OCI-LY1 (cell line): ENCODE measurements around the gene ADORA2A.

Source experiments
- H2AFZ ChIP-seq: fragments of 200-600 bp; sonication (generic), shearing (Covaris generic); 2 replicates; pipeline ENCODE4 v1.6.0; 2014; ENCODE audit warnings: antibody characterized with exemption, mild to moderate bottlenecking, low read length
- H3F3A ChIP-seq: fragments of 200-600 bp; sonication (generic), shearing (Covaris generic); 2 replicates; pipeline ENCODE4 v1.6.0; 2014; ENCODE audit warnings: mild to moderate bottlenecking, antibody characterized with exemption, low read length, moderate library complexity; ENCODE audit not compliant: insufficient read depth
- H3K27ac ChIP-seq: fragments of 200-600 bp; sonication (generic); 2 replicates; pipeline ENCODE4 v1.5.1; 2014; ENCODE audit warnings: low read length, mixed run types, mild to moderate bottlenecking, low read depth; ENCODE audit not compliant: poor library complexity, severe bottlenecking
- H3K27me3 ChIP-seq: fragments of 200-600 bp; sonication (generic); 2 replicates; pipeline ENCODE4 v1.6.0; 2014; ENCODE audit warnings: antibody characterized with exemption, mild to moderate bottlenecking, low read length, moderate library complexity; ENCODE audit not compliant: insufficient read depth
- H3K36me3 ChIP-seq: fragments of 200-600 bp; sonication (generic); 2 replicates; pipeline ENCODE4 v1.6.1; 2014; ENCODE audit warnings: mild to moderate bottlenecking, antibody characterized with exemption, low read length, moderate library complexity, mixed read lengths; ENCODE audit not compliant: insufficient read depth
- H3K4me1 ChIP-seq: fragments of 200-600 bp; sonication (generic); 2 replicates; pipeline ENCODE4 v1.5.1; 2014; ENCODE audit warnings: mild to moderate bottlenecking, low read length, moderate library complexity; ENCODE audit not compliant: insufficient read depth, severe bottlenecking
- H3K4me2 ChIP-seq: fragments of 200-600 bp; sonication (generic), shearing (Covaris generic); 2 replicates; pipeline ENCODE4 v1.6.1; 2014; ENCODE audit warnings: low read length
- H3K4me3 ChIP-seq: fragments of 200-600 bp; sonication (generic); 2 replicates; pipeline ENCODE4 v1.5.1; 2014; ENCODE audit warnings: low read length, low read depth, mild to moderate bottlenecking, mixed read lengths; ENCODE audit not compliant: poor library complexity, severe bottlenecking
- H3K79me2 ChIP-seq: fragments of 200-600 bp; shearing (Covaris generic); 2 replicates; pipeline ENCODE4 v1.6.1; 2016; ENCODE audit warnings: mixed run types, low read length, mixed read lengths; ENCODE audit not compliant: insufficient read depth
- H3K9ac ChIP-seq: fragments of 200-600 bp; sonication (generic), shearing (Covaris generic); 2 replicates; pipeline ENCODE4 v1.6.1; 2014; ENCODE audit warnings: mild to moderate bottlenecking, low read length, mixed read lengths
- H3K9me2 ChIP-seq: fragments of 200-600 bp; sonication (generic), shearing (Covaris generic); 2 replicates; pipeline ENCODE4 v1.6.1; 2014; ENCODE audit warnings: low read depth, mild to moderate bottlenecking, low read length, mixed read lengths
- H3K9me3 ChIP-seq: fragments of 200-600 bp; shearing (Covaris generic); 2 replicates; pipeline ENCODE4 v1.6.1; 2014; ENCODE audit warnings: low read length, mixed read lengths
- H4K20me1 ChIP-seq: fragments of 200-600 bp; sonication (generic), shearing (Covaris generic); 2 replicates; pipeline ENCODE4 v1.6.0; 2016; ENCODE audit warnings: mild to moderate bottlenecking, low read length; ENCODE audit not compliant: insufficient read depth
- CTCF ChIP-seq: fragments of 200-600 bp; sonication (generic), shearing (Covaris generic); IDR thresholded peaks from 2 replicates; pipeline ENCODE4 v1.5.1; 2017; ENCODE audit warnings: mild to moderate bottlenecking, antibody characterized with exemption, low read length, moderate library complexity, mixed read lengths
- EZH2 ChIP-seq: fragments of 200-600 bp; sonication (generic), shearing (Covaris generic); IDR thresholded peaks from 2 replicates; pipeline ENCODE4 v1.8.0; 2017; ENCODE audit warnings: borderline replicate concordance, mixed run types, mild to moderate bottlenecking, antibody characterized with exemption, low read length, moderate library complexity, mixed read lengths

ADORA2A gene

GRCh38 chr22:24474221-24474620 lies 46.8 kb downstream of the ADORA2A start:
- Histone ChIP-seq H3K79me2 (no peaks in the 10 kb centered on the region), H3F3A (no peaks in the 10 kb centered on the region), H3K27ac (no peak overlapping the region), H3K36me3 (no peaks in the 10 kb centered on the region), H2AFZ (no peak overlapping the region), H3K4me2 (no peak overlapping the region), H3K9me3 (no peaks in the 10 kb centered on the region), H3K4me3 (no peak overlapping the region), H3K9ac (no peak overlapping the region), H3K4me1 (peaks cover 9% of the 10 kb centered on the region), H3K9me2 (no peaks in the 10 kb centered on the region), H4K20me1 (no peaks in the 10 kb centered on the region), H3K27me3 (no peaks in the 10 kb centered on the region)
- TF ChIP-seq EZH2 (no peak), CTCF (no peak)

DNA sequence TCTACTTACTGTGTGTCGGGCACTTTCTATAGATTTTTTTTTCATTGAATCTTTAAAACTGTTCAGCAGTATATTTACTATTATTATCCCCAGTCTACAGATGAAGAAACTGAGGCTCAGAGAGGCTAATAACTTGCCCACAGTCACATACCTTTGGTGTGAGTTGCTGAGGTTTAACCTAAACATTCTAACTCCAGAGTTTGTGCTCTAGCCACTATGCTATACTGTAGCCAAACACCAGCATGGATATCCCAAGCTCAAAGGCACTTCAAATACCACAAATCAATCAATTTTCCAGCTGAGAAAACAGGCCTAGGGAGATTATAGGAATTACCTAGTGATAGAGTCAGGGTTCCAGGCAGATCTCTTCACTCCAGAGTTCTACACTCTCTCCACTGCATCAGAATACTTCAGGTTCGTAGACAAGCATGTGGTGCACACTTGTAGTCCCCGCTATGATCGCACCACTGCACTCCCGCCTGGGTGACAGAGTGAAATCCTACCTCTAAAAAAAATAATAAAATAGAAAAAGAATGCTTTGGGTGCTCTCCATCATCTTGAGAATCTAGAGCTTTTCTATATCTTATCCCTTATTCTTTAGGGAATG lies 47.4 kb downstream of the ADORA2A start:
- Histone ChIP-seq H2AFZ (no peak overlapping the region), H3K4me2 (no peak overlapping the region), H3K9ac (no peak overlapping the region), H3K27ac (no peak overlapping the region), H3F3A (no peaks in the 10 kb centered on the region), H3K9me2 (no peaks in the 10 kb centered on the region), H3K79me2 (no peaks in the 10 kb centered on the region), H3K27me3 (no peaks in the 10 kb centered on the region), H4K20me1 (no peaks in the 10 kb centered on the region), H3K4me1 (peaks cover 9% of the 10 kb centered on the region), H3K36me3 (no peaks in the 10 kb centered on the region), H3K4me3 (no peak overlapping the region), H3K9me3 (no peaks in the 10 kb centered on the region)
- no peak for TF ChIP-seq CTCF
- TF ChIP-seq EZH2: no peak

GRCh38 chr22:24481641-24482040 lies 54.2 kb downstream of the ADORA2A start:
- H3K9me2 ChIP-seq: no peaks in the 10 kb centered on the region
- no peak for TF ChIP-seq CTCF
- no peak for TF ChIP-seq EZH2
- H3K4me2 ChIP-seq: no peak overlapping the region
- H4K20me1 ChIP-seq: no peaks in the 10 kb centered on the region
- no peaks in the 10 kb centered on the region for H3F3A ChIP-seq
- no peaks in the 10 kb centered on the region for H3K79me2 ChIP-seq
- no peaks in the 10 kb centered on the region for H3K9me3 ChIP-seq
- H3K27ac ChIP-seq: no peak overlapping the region
- H3K4me1 ChIP-seq: no peaks in the 10 kb centered on the region
- no peaks in the 10 kb centered on the region for H3K36me3 ChIP-seq
- H3K27me3 ChIP-seq: no peaks in the 10 kb centered on the region
- H3K4me3 ChIP-seq: no peak overlapping the region
- H2AFZ ChIP-seq: no peak overlapping the region
- no peak overlapping the region for H3K9ac ChIP-seq
